ENCODE results near the gene BRPF1.

Gene BRPF1

DNA sequence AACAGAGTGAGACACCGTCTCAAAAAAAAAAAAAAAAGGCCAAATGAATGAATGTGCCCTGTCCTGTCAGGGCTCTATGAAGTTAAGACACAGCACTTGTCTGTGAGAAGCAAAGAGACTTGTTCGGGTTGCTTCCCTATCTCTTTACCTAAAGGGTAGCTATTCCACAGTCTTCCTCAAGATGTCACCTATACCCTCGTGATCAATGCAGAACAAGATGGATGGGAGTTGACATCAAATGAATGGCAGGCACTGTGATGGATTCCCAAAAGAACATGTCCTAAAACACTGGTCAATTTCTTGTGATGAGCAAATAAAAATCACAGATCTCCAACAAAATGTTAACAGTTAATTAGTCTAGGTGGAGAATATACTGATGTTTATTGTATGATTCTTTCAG lies 51.2 kb downstream of the BRPF1 start:
- DNase-seq: no peak
- no peaks in the 10 kb centered on the region for H3K4me1 ChIP-seq (ENCODE audit: low read length)
- no peak overlapping the region for H3K4me2 ChIP-seq (ENCODE audit: low read depth, low read length)

DNA sequence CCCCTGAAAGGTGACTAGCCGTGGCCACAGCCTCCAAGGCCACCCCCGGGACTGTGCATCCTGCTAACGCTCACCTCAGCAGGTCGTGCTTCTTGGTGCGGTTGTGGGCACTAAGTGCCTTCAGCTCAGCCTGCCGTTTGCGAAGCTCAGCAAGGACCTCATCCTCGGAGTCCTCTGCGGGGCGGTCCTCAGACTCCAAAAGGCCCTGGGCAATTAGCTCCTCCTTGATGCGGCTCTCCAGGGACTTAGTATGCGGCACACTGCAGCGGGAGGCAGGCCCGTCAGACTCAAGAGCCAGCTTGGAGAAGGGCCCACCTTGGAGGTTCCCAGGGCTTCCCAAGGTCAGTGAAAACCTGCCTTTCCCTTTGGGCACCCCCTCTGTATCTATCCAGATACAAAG lies 52.4 kb downstream of the BRPF1 start:
- 0 out of 2 replicates have a peak, but pooled peaks cover 2% of the 10 kb centered on the region for H3K36me3 ChIP-seq (replicated peaks; ENCODE audit: insufficient read depth, low read length)
- no peaks in the 10 kb centered on the region for H4K20me1 ChIP-seq (ENCODE audit: insufficient read depth, low read length)
- H3K79me2 ChIP-seq (ENCODE audit: low read length): no peaks in the 10 kb centered on the region
- no peak overlapping the region for H3K4me3 ChIP-seq (ENCODE audit: low read length)
- TF ChIP-seq, protein P1, sequence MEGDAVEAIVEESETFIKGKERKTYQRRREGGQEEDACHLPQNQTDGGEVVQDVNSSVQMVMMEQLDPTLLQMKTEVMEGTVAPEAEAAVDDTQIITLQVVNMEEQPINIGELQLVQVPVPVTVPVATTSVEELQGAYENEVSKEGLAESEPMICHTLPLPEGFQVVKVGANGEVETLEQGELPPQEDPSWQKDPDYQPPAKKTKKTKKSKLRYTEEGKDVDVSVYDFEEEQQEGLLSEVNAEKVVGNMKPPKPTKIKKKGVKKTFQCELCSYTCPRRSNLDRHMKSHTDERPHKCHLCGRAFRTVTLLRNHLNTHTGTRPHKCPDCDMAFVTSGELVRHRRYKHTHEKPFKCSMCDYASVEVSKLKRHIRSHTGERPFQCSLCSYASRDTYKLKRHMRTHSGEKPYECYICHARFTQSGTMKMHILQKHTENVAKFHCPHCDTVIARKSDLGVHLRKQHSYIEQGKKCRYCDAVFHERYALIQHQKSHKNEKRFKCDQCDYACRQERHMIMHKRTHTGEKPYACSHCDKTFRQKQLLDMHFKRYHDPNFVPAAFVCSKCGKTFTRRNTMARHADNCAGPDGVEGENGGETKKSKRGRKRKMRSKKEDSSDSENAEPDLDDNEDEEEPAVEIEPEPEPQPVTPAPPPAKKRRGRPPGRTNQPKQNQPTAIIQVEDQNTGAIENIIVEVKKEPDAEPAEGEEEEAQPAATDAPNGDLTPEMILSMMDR (IDR thresholded peaks at IDR 0.05; ENCODE audit: low read length): no peak
- TF ChIP-seq EZH2 (optimal IDR thresholded peaks at IDR 0.05; ENCODE audit: low read depth, low read length) (no peak), EZH2phosphoT487 (IDR thresholded peaks at IDR 0.05; ENCODE audit: low read length) (no peak)
- H3K9ac ChIP-seq (ENCODE audit: low read length): no peak overlapping the region
- no peak overlapping the region for H2AFZ ChIP-seq (ENCODE audit: low read length)
- H3K9me3 ChIP-seq (replicated peaks; ENCODE audit: insufficient read depth, low read length): no peaks in the 10 kb centered on the region
- H3K4me1 ChIP-seq (ENCODE audit: low read length): no peaks in the 10 kb centered on the region
- no peaks in the 10 kb centered on the region for H3K9me2 ChIP-seq (replicated peaks; ENCODE audit: insufficient read depth, low read length)
- no peak overlapping the region for H3K27ac ChIP-seq (ENCODE audit: low read length)
- H3F3A ChIP-seq (ENCODE audit: insufficient read depth, low read length): no peaks in the 10 kb centered on the region
- no peak for DNase-seq
- no peaks in the 10 kb centered on the region for H3K27me3 ChIP-seq (replicated peaks; ENCODE audit: insufficient read depth, low read length)
- H3K4me2 ChIP-seq (ENCODE audit: low read depth, low read length): no peak overlapping the region

More for the DNA sequence above, 51.2 kb downstream of the BRPF1 start:
- H3K36me3 ChIP-seq (replicated peaks; ENCODE audit: insufficient read depth, low read length): 0 out of 2 replicates have a peak, but pooled peaks cover 2% of the 10 kb centered on the region
- H2AFZ ChIP-seq (ENCODE audit: low read length): no peak overlapping the region
- no peak overlapping the region for H3K27ac ChIP-seq (ENCODE audit: low read length)
- H3K9ac ChIP-seq (ENCODE audit: low read length): no peak overlapping the region
- no peaks in the 10 kb centered on the region for H3K27me3 ChIP-seq (replicated peaks; ENCODE audit: insufficient read depth, low read length)
- H3K4me3 ChIP-seq (ENCODE audit: low read length): no peak overlapping the region
- no peaks in the 10 kb centered on the region for H3F3A ChIP-seq (ENCODE audit: insufficient read depth, low read length)
- H3K79me2 ChIP-seq (ENCODE audit: low read length): no peaks in the 10 kb centered on the region
- no peaks in the 10 kb centered on the region for H3K9me2 ChIP-seq (replicated peaks; ENCODE audit: insufficient read depth, low read length)
- TF ChIP-seq, protein P1 (IDR thresholded peaks at IDR 0.05; ENCODE audit: low read length): peak; percentile 30
- TF ChIP-seq EZH2phosphoT487 (IDR thresholded peaks at IDR 0.05; ENCODE audit: low read length): no peak
- TF ChIP-seq EZH2 (optimal IDR thresholded peaks at IDR 0.05; ENCODE audit: low read depth, low read length): no peak
- no peaks in the 10 kb centered on the region for H3K9me3 ChIP-seq (replicated peaks; ENCODE audit: insufficient read depth, low read length)
- H4K20me1 ChIP-seq (ENCODE audit: insufficient read depth, low read length): no peaks in the 10 kb centered on the region

DNA sequence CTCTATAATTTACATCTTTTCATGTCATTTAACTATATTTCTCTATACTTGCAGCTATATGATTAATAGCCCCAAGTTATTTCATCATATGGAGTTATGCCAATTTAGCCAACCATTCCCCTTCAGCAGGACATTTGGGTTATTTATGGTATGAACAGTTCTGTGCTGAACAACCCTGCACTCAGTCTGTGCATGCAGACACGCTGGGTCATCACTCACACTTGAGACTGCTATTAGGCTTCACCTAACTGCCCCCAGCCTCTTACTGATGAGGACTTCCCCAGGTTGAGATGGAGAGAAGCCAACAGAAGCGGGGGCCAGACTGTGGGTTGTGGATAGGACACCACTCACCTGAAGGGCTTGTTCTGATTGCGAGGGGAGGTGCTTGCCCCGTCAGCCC lies 53.4 kb downstream of the BRPF1 start:
- no peaks in the 10 kb centered on the region for H3K79me2 ChIP-seq (ENCODE audit: low read length)
- no peak overlapping the region for H2AFZ ChIP-seq (ENCODE audit: low read length)
- TF ChIP-seq, protein P1 (IDR thresholded peaks at IDR 0.05; ENCODE audit: low read length): no peak
- no peak for TF ChIP-seq EZH2phosphoT487 (IDR thresholded peaks at IDR 0.05; ENCODE audit: low read length)
- TF ChIP-seq EZH2 (optimal IDR thresholded peaks at IDR 0.05; ENCODE audit: low read depth, low read length): no peak
- no peak overlapping the region for H3K4me3 ChIP-seq (ENCODE audit: low read length)
- H3K36me3 ChIP-seq (replicated peaks; ENCODE audit: insufficient read depth, low read length): 0 out of 2 replicates have a peak, but pooled peaks cover 2% of the 10 kb centered on the region
- no peaks in the 10 kb centered on the region for H3K4me1 ChIP-seq (ENCODE audit: low read length)
- H3K27ac ChIP-seq (ENCODE audit: low read length): no peak overlapping the region
- H3K9ac ChIP-seq (ENCODE audit: low read length): no peak overlapping the region
- H3K9me3 ChIP-seq (replicated peaks; ENCODE audit: insufficient read depth, low read length): no peaks in the 10 kb centered on the region
- H3K27me3 ChIP-seq (replicated peaks; ENCODE audit: insufficient read depth, low read length): no peaks in the 10 kb centered on the region
- DNase-seq: no peak
- no peak overlapping the region for H3K4me2 ChIP-seq (ENCODE audit: low read depth, low read length)
- H4K20me1 ChIP-seq (ENCODE audit: insufficient read depth, low read length): no peaks in the 10 kb centered on the region
- no peaks in the 10 kb centered on the region for H3K9me2 ChIP-seq (replicated peaks; ENCODE audit: insufficient read depth, low read length)
- no peaks in the 10 kb centered on the region for H3F3A ChIP-seq (ENCODE audit: insufficient read depth, low read length)
